Temporal lobe (tissue), 1 donor: ENCODE results near the gene BTF3. TPM values are rescaled to one million over a fixed set of nuclear protein-coding genes. Genes with fewer than 3 reads are reported as not detected.

Experiments used
- total RNA-seq: library from RNA; depleted of rRNA; stranded (reverse); fragments of >200 nt; gene quantifications from one replicate; pipeline ENCODE4 v1.2.3, GENCODE V29; 2014

BTF3 gene
- total RNA-seq, 1 donor from 2014 or later = 215 TPM

Other genes starting within 250 kb of the BTF3 start
- gene FOXD1, start 49.7 kb upstream of the BTF3 start, total RNA-seq = 0.98 TPM
- gene ANKRA2, start 67.2 kb downstream of the BTF3 start, total RNA-seq = 39.6 TPM
- gene UTP15, start 67.3 kb downstream of the BTF3 start, total RNA-seq = 19.2 TPM
- 5.7 TPM for gene ARHGEF28, start 127.8 kb downstream of the BTF3 start, total RNA-seq